ENCODE data around the gene NEBL.

NEBL gene

DNA sequence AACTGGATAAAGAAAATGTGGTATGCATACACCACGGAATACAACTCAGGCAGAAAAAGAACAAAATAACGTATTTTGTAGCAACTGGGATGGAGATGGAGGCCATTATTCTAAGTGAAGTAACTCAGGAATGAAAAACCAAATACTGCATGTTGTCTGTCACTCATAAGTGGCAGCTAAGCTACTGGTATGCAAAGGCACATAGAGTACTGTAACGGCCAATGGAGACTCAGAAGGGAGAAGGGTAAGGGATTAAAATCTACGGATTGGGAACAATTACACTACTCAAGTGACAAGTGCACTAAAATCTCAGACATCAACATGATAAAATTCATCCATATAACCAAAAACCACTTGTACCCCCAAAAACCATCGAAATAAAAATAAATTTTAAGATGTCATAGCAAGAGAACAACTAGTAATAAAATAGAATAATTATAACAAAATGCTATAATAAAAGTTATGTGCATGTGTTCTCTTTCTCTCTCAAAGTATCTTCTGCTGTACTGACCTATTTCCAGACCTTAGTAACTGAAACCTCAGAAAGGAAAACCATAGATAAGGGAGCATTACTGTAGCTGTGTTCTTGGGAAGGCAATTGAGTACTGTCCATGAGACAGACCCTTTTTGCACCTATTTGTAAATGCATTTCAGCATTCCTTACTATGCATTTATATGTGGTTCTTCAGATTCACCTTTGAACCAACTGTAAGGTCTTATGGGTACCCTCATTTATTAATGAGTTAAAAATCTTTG is 6.7 kb upstream of the NEBL start:
- DNase-seq: no peak

DNA sequence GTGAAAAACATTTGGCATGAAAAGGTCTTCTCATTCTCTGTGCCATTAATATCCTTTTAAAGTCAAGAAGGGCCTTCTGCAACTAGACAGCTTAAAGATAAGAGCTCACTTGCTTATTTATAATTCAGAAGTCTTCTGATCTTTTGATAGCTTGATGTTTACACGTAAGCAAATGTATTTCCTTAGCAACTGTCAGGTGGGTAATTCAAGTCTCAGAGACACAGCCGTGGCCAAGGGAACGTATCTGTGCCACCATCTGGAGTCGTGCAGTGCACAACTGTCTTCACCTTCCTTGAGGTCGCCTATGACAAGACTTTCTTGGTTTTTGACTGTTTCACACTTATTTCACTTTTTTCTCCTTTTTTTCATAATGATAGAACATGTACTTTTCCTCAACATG is 4.0 kb upstream of the NEBL start:
- no peak for DNase-seq

DNA sequence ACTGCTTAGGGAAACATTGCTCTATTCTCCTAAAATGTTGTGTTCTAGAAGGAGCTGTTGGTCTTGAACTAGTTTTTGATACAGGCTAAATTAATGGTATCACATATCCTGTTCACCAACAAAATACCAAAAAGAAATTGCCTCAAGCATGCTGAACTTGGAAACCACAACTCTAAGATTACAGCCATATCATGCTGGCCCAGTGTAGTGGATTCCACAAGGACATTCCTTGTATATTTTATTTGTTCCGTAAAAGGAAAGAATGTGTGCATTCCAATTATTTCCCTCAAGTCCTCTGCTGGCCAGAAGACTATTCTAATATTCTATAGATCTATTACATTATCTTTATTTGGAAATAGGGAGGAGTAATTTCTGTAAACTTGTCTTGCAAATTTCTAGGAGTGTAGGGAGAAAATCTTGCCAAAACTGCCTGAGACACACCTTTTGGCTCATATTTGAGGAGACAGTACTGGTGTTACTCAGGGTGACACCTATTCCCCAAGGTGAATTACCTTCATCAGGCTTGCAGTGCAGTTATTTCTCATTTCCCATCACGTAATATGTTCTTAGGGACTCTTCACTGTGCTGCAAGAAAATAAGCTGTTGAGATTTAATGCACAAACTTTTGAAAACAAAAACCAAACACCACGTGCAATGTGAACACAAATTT is 1.9 kb upstream of the NEBL start:
- no peak for DNase-seq

DNA sequence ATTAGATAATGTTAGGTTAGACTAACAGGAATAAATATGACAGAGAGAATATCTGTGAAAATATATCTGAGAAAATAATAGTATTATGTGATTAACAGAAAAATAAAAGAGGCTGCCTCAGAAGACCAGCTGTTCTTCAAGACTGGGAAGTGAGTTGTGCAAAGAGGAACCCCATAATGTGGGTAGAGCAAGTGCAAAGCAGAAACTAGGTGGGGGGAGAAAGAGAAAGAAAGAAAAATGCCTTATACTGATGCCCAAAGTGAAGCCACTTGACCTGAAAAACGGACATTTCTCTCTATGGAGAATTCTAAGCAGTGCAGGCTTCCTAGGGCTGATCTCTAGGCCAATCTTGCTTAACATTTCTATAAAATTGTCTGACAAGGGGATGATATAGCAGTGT is 3.8 kb downstream of the NEBL start:
- DNase-seq: no peak

DNA sequence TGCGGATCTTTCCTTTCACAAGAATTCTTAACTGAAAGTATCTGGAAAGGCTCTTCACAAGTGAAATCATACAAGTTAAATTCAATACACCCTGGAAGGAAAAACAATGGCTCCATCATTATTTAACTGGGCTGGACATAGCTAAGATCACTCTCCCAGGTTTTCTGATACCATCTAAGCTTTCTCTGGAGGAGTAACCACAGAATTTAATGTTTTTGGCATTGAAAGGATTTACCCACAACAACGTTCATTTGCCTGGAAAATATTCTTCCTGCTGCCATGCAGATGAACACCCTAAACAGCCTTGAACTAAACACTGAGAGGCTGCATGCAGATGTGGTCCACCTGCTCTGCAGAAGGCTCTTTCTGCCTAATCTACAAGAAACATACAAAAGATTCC is 4.3 kb downstream of the NEBL start:
- DNase-seq: no peak

DNA sequence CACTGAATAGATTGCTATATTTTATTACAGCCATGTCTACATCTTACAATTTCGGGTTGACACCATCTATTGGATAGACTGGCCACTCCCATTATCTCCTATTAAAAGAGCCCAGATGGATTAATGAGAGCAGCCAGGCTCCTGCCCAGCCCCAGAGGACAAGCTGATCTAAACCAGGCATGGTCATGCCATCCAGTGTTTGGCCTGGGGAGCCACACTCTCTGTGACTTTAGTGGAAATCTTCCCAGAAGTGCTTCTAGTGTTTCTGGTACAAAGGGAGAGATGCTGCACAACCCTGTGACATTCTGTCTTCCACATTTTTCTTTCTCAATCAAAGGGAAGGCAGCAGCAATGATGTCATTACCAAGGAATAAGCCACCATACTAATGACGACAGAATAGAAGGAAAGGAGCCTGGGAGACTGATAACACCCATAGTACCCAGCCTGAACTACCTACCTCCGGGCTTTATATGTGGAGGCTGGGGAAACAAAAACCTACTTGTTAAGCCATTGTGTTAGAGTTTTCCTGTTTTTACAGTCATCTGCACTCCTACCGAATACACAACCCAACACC is 5.0 kb downstream of the NEBL start:
- no peak for DNase-seq

DNA sequence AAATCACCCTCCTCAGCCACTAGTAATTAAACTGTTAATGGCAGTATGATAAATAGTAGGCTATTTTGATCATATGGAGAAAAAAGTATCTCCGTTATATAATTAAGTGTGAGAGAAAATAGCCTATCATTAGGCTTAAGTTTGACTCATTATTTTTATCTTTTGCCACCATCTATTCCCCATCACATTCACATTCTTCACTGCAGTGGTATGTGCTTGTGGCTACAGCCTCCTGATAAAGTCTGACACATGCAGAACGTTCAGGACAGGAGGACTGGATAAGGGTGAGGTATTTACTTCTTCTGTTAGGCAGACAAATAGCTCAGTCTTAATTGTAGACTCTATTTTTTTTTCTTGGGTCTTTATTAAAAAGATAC is 5.8 kb downstream of the NEBL start:
- no peak for DNase-seq

DNA sequence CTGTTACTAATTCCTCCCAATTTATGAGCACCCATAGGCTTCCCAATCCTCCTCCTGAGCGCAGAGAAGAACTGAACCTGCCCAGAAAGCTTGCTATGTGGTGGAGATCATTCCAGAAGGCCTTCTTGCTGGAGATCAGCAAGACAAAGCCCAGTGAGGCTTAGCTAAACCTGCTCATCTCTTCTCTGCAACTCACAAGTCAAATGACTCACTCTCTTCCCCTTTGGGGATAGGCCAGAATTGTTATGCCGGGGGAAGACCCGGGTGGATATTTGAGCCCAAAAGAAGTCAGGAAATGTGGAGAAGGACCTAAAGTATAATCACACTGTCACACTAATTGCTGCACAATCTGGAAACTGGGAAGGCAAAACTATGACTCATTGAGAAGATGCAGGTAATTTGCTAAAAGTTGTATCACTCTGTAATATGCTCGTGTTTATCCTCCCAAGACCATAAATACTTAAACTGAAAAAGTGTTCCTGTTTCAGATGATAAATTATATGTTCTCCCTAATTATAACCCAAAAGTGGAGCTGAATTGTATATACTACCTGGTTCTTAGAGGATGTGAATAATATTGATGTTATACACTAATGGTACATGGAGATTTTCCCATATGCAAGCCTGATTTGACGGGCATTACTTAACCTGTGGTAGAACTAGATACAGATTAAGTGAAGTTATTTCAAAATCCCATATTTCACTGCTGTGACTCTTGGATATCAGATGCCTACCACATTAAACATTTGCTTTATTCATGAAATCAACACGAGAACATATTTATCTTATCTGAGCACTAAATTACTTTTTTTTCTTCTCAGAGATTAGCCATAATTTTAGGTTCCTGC is 6.4 kb downstream of the NEBL start:
- no peak for DNase-seq

DNA sequence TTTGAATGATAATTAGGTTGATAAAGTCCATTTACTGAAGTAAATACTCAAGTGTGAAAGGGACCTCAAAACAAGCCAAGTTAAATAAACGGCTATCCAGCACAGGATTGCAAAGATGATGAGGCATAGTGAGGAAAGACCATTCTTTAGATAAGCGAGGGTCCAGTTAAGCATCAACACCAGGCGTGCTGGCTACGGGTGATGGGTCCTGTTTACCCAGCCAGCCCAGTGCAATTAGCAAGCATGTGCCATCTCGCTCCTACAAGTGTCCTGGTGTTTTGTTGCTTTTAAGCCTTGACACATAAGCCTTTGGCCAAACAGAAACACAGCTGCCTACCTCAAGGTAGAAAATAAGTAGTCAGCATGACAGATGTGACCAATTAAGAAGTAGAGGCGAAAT is 7.1 kb downstream of the NEBL start:
- DNase-seq: peak; percentile 67

DNA sequence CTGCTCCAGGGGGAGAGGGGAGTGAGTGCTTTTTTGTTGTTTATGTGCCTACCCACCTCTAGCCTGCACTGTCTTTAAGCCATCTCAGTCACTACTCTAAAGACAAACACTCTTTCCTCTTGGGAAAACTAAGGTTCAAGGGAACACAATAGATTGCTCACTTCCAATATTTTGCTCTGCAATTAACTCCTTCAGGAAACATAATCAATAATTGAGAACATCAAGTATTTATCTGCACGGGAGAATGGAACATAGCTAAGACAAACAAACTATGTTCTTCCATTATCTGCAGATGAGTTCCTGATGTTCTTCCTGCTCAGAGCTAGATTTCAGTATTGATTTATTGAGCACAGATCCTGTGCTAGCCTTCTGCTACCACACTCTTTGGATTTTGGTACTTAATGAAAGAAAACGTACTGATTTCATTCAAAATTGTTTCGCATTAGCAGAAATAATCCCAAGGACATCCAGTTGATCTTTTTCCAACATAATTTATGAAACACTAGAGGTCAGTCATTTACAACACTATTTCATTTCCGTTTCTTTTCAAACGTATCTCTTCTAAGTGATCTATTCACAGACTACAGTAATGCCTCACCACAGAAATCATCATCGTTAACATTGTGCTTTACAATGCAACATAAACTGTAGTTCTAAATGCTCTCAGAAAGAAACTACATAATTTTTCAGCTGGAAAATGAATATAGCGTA is 8.3 kb downstream of the NEBL start:
- no peak for DNase-seq

DNA sequence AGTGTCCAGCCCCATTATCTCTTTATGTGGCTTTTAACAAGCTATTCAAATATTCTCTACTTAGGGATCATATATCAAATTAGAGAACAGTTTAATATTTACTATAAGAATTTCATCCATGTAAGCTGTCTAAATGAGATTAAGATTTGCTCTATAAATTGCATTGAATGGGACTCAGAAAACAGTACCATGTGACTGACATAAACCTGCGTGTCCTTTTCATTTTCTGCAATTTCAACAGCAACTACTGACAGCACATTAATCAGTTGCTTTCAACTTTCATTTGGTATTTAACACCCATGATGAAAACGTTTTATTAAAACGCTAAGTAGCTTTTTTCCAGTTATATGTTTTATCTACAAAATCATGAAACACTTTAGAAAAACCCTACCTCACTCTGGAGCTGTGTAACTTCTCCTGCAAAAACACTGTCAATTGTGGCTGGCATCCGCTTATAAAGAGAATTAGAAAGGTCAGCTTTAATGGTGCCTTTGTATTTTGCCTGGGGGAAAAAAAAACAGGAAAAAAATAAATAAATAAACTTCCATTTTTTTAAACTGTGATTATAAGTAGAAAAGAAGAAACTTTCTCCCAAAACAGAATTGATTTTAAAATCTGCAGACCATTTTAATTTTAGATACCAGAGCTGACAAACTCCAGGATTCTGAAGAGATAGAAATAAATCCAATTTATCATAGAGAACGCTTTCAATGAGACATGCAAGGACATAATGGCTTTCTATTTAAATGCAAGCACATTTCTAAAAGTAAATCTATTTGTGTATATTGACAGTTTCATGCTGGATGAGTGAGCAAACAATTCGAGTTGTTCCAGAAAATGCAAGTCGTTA is 9.2 kb downstream of the NEBL start:
- DNase-seq: no peak

DNA sequence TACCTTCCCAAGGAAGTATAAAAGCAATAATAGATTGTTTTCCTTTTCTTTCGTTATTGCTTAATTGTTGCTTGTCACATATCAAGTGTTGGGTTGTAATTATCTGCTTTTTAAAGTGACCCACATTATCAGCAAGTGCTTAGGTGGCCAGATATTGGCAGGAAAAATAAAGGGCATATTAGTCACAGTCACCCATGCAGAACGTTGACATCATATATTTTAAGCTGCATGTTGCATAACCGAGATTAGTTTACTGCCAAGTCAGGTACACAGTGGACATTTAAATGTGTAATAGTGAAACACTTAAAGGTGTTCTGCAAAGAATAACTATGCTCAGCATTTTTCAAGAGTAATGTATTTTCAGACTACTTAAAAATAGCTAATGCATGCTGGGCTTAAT is 11.4 kb downstream of the NEBL start:
- peak; percentile 55 for DNase-seq

DNA sequence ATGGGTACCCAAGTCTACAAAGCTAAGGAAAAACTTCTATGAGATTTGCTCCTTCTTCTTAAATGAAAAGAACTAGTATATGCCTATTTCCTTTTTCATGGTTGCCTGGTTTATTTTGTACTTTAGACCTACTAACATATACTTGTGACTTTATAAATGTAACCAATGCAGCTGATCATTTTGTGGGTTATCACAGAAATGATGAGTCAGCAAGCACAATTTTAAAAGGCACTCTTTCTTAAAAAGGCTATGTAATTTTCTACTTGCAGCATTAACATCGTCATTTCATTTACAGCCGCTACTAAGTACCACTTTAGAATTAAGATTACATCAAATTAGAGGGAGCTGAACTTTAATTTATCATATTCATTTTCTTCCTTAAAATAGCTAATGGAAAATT is 13.6 kb downstream of the NEBL start:
- no peak for DNase-seq

DNA sequence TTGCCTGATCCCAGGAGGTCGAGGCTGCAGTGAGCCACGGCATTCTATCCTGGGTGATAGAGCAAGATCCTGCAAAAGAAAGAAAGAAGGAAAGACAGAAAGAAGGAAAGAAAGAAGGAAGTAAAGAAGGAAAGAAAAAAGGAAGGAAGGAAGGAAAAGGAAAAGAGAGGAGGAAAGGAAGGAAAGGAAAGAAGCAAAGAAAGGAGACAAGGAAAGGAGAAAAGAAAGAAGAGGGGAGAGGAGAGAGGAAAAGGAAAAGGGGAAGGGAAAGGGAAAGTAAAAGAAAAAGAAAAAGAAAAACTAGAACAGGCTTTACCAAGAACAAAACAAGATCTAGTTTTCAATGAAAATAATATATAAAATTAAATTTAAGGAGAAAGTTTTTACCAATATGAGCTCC is 15.0 kb downstream of the NEBL start:
- no peak for DNase-seq

DNA sequence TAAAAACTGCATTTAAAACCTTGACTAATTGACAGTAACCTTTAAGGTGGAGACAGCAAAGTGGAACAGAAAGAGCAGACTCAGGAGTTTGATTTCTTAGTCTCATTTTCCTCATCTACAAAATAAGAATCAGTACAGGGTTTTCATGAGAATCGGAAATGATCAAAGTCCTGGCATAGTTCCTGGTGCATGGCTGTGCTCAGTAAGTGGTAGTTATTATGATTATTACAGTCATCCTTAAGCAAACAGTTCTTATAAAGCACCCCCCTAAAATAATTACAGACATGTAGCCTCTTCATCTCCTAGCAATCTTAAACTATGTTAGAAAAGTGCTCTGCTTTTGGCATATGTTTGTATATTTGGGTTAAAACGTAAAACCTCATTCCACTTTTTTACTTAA is 18.0 kb downstream of the NEBL start:
- DNase-seq: peak; percentile 24

DNA sequence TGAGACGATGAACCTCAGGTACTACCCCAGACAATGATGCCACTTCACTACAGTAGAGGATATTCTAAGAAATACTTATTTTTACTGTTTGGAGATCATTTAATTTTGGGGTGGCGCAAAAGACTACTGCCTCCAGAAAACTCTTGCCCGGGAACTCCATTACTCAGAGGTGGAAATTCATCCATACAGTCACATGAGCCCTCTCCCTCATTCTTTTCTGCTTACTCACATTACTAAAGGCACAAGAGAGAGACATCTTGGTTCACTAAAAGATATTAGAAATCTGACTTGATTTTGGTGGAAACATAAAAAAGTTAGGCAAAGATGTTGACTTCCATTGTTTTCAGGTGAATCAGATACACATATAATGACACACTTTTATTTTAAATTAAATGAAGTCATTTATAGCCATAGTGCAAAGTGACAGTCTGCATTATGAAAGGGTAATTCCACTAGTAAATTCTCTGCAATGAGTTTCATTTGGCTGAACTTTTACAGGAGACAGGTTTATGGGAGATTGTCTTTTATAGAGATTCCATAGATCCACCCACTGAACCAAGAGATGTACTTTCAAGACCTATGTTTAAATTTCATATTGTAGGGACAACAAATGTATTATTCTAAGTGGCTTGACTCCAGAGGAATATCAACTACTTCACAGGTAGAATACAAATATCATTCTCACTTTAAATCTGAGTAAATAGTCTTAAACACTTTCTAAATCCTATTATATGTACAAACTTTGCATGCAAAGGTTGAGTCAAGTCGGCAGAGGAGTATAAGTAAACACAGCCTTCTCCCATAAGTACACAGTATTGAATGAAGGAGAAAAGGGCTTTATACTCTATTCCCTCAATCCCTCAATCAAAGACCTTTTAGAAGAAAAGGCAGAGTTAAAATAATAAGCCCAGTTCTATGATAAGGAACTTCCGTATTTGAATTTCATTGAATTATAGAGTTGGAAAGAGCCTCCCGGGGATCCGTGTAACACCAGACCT is 18.8 kb downstream of the NEBL start:
- no peak for DNase-seq

DNA sequence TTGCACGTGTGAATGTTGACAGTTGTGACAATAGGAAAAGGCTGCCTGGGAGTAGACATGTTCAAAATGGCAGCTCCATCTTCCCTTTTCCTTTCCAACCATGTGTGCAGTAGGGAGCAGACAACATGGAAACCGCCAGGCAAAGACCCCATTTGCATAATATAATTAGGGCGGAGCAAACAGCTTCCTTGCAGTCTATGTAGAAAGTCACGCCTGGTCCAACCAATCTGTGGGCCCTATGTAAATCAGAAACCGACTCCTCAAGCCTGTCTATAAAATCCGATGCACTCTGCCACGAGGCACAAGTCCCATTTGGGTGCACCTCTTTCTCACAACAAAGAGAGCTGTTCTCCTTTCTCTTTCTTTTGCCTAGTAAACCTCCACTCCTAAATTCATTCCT is 19.6 kb downstream of the NEBL start:
- no peak for DNase-seq

DNA sequence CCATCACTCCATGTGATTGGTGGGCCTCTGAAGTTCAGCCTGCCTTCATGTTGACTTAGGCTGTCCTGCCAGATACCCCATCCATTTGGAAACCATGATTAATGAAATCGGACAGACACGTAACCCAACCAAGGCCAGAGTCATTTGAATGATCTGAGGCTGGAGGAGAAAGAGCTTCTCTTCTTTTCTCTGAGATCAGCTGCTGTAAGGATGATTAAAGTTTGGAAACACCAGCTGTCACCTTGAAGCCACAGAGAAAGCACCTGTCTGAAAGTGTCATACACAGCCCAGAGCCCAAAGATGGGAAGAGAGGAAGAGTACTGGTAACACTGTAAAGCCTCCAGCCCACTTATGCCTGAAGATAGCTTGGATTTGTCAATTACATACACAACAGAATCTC is 22.9 kb downstream of the NEBL start:
- no peak for DNase-seq

DNA sequence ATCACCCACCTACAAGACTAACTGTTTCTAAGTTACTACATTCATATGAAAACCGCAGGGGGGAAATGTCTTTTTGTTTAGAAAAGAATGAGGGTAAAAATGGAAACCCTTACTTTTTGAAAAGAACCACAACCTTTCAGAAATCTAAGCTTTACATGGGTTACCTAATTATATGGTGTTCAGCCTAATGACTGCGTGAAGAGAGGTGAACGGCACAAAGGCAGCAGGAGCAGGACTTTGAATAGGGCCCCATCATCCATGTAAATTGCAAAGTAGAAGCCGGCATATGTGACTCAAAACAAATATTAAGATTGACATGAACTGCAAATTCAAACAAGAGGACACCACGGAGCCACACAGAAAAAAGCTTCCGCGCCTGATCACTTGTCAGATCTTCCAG is 25.1 kb downstream of the NEBL start:
- DNase-seq: peak; percentile 76

DNA sequence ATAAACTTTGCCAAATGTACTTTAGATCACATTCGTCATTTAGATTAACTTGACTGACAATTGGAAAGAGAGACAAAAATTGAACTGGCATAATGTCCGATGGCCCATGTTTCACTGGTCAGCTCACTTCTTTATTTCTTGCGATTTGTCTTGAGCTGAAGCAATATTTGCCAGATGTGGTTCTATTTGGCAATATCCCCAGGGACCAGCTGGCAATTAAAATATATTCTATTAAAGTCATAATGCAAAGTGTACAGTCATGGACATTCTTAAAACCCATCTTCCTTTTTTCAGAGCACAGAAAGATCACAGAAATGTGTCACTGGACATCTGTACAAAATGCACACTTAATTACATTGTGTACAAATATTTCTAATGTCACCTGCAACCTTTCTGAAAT is 26.3 kb downstream of the NEBL start:
- DNase-seq: no peak

DNA sequence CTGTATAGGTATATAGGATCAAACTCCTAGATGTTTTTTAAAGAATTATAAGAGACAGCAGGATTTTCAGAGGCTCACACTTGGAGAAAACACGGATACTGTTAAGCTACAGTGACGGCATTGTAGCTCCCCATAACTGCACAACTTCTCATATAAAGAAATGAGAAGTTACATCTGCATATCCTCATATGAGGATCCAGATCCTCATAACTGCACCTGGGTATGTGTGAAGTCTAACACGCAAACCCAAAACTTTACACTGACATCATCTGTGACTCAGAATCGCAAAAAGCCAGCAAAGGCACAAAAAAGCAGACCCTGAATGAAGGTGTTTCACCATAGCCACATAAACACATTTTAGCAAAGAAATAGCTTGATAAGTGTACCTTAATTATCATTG is 34.1 kb downstream of the NEBL start:
- no peak for DNase-seq
